Fibroblast of pulmonary artery (primary cell): ENCODE measurements around the gene TDP1.

Source experiments
- DNase-seq: peaks from one replicate; pipeline ENCODE4 v3.0.0-alpha.2; 2010; ENCODE audit warnings: low read depth
- H3K4me3 ChIP-seq: replicated peaks from 2 replicates; pipeline ENCODE4 v1.5.1; 2011; ENCODE audit warnings: low read depth, mild to moderate bottlenecking, control low read depth, low read length, moderate library complexity
- CTCF ChIP-seq: IDR thresholded peaks from 2 replicates; pipeline ENCODE4 v1.5.1; 2011; ENCODE audit warnings: mild to moderate bottlenecking, control low read depth, low read length, inconsistent platforms; ENCODE audit errors: missing control alignments

Gene TDP1

GRCh38 chr14:89986462-89987160, 30.9 kb downstream of the TDP1 start:
- TF ChIP-seq CTCF = no peak
- no peak for DNase-seq
- H3K4me3 ChIP-seq = no peak overlapping the region

GRCh38 chr14:89987161-89987475, 31.4 kb downstream of the TDP1 start:
- H3K4me3 ChIP-seq = no peak overlapping the region
- no peak for TF ChIP-seq CTCF
- DNase-seq = no peak

GRCh38 chr14:89988787-89989186, 33.1 kb downstream of the TDP1 start:
- H3K4me3 ChIP-seq = no peak overlapping the region
- TF ChIP-seq CTCF = no peak
- no peak for DNase-seq

GRCh38 chr14:89990218-89990617, 34.5 kb downstream of the TDP1 start:
- no peak overlapping the region for H3K4me3 ChIP-seq
- no peak for DNase-seq
- TF ChIP-seq CTCF = no peak

GRCh38 chr14:89990623-89991275, 35.0 kb downstream of the TDP1 start:
- TF ChIP-seq CTCF = no peak
- no peak for DNase-seq
- no peak overlapping the region for H3K4me3 ChIP-seq

- no peak overlapping the region for H3K4me3 ChIP-seq
- TF ChIP-seq CTCF = no peak
- no peak for DNase-seq
Observed at GRCh38 chr14:89992273-89992672, 36.5 kb downstream of the TDP1 start.

GRCh38 chr14:89996963-89997362, 41.2 kb downstream of the TDP1 start:
- no peak for TF ChIP-seq CTCF
- no peak for DNase-seq
- no peak overlapping the region for H3K4me3 ChIP-seq
